CD14-positive monocyte (primary cell): ENCODE results near the gene MOV10. TPM values are rescaled to one million over a fixed set of nuclear protein-coding genes. Genes with fewer than 3 reads are reported as not detected.

Source experiments
- DNase-seq, 3 donors: peaks; one replicate each; pipeline ENCODE4 v3.0.0-alpha.2; 2011 to 2022
- H2AFZ ChIP-seq: 2 replicates; pipeline ENCODE4 v1.6.0; 2012; ENCODE audit warnings: mild to moderate bottlenecking, low read depth, low read length, inconsistent platforms; ENCODE audit not compliant: insufficient read depth, poor library complexity, severe bottlenecking
- H3K27ac ChIP-seq, 2 donors: 1 replicate in 1 of 2; 2 replicates in 1 of 2; pipeline ENCODE4 v1.5.1; 2012 to 2013; ENCODE audit warnings: low read length in 2 of 2, control low read depth in 1 of 2, inconsistent platforms in 1 of 2, low read depth in 1 of 2, mild to moderate bottlenecking in 1 of 2
- H3K27me3 ChIP-seq, 2 donors: one replicate each; pipeline versions ENCODE4 v1.6.0 to v1.6.1; 2011 to 2013; ENCODE audit warnings: low read length in 2 of 2; ENCODE audit not compliant: control insufficient read depth in 2 of 2, insufficient read depth in 2 of 2
- H3K36me3 ChIP-seq, 2 donors: replicated peaks in 1 of 2; 1 replicate in 1 of 2; 2 replicates in 1 of 2; pipeline versions ENCODE4 v1.5.1 to v1.6.1; 2012 to 2013; ENCODE audit warnings: low read length in 2 of 2, control low read depth in 1 of 2, inconsistent platforms in 1 of 2, mild to moderate bottlenecking in 1 of 2; ENCODE audit not compliant: insufficient read depth in 2 of 2, control insufficient read depth in 1 of 2
- H3K4me1 ChIP-seq, 2 donors: 1 replicate in 1 of 2; 2 replicates in 1 of 2; pipeline versions ENCODE4 v1.5.1 to v1.6.1; 2012 to 2013; ENCODE audit warnings: low read length in 2 of 2, control low read depth in 1 of 2, inconsistent platforms in 1 of 2, mild to moderate bottlenecking in 1 of 2, moderate library complexity in 1 of 2; ENCODE audit not compliant: insufficient read depth in 2 of 2, control insufficient read depth in 1 of 2
- H3K4me2 ChIP-seq: replicated peaks from 2 replicates; pipeline ENCODE3; 2012; ENCODE audit warnings: low read length, moderate library complexity, mild to moderate bottlenecking; ENCODE audit not compliant: poor library complexity, severe bottlenecking; ENCODE audit errors: extremely low read depth
- H3K4me3 ChIP-seq, 3 experiments: fragments of 200-600 bp in 1 of 3; sonication (generic) in 1 of 3; replicated peaks in 1 of 3; 1 replicate in 2 of 3; 2 replicates in 1 of 3; pipeline ENCODE4 v1.5.1; 2011 to 2013; ENCODE audit warnings: low read length in 3 of 3, mild to moderate bottlenecking in 3 of 3, control low read depth in 2 of 3, low read depth in 2 of 3, inconsistent platforms in 1 of 3, moderate library complexity in 1 of 3
- H3K79me2 ChIP-seq: 2 replicates; pipeline ENCODE4 v1.6.0; 2012; ENCODE audit warnings: mild to moderate bottlenecking, control low read depth, inconsistent platforms, low read length, moderate library complexity; ENCODE audit not compliant: insufficient read depth
- H3K9ac ChIP-seq: 2 replicates; pipeline ENCODE4 v1.6.0; 2017; ENCODE audit warnings: low read length, mild to moderate bottlenecking; ENCODE audit not compliant: insufficient read depth, poor library complexity, severe bottlenecking
- H3K9me3 ChIP-seq, 2 donors: replicated peaks in 1 of 2; 1 replicate in 1 of 2; 2 replicates in 1 of 2; pipeline versions ENCODE4 v1.5.1 to v1.6.1; 2012 to 2013; ENCODE audit warnings: low read length in 2 of 2, control low read depth in 1 of 2; ENCODE audit not compliant: control insufficient read depth in 1 of 2, insufficient read depth in 1 of 2
- H4K20me1 ChIP-seq: 2 replicates; pipeline ENCODE4 v1.6.0; 2012; ENCODE audit warnings: mild to moderate bottlenecking, low read length, control low read depth, moderate library complexity; ENCODE audit not compliant: insufficient read depth
- H3K27ac Mint-ChIP-seq, 7 donors: one replicate each; pipeline ENCODE4 v1.8.0; 2020; ENCODE audit warnings: mild to moderate bottlenecking in 7 of 7, mixed read lengths in 7 of 7, moderate library complexity in 6 of 7, inconsistent platforms in 2 of 7
- H3K27me3 Mint-ChIP-seq, 3 donors: one replicate each; pipeline ENCODE4 v1.8.0; 2021 to 2022; ENCODE audit warnings: low read depth in 3 of 3, mild to moderate bottlenecking in 3 of 3, mixed read lengths in 3 of 3, moderate library complexity in 3 of 3, inconsistent platforms in 1 of 3
- H3K36me3 Mint-ChIP-seq, 2 donors: one replicate each; pipeline ENCODE4 v1.8.0; 2020; ENCODE audit warnings: mixed read lengths in 2 of 2, inconsistent platforms in 1 of 2, mild to moderate bottlenecking in 1 of 2
- H3K4me1 Mint-ChIP-seq: one replicate; pipeline ENCODE4 v1.8.0; 2020; ENCODE audit warnings: mild to moderate bottlenecking, mixed read lengths
- H3K4me3 Mint-ChIP-seq, 2 donors: one replicate each; pipeline ENCODE4 v1.8.0; 2020; ENCODE audit warnings: mild to moderate bottlenecking in 2 of 2, mixed read lengths in 2 of 2, moderate library complexity in 1 of 2
- H3K9me3 Mint-ChIP-seq, 7 donors: one replicate each; pipeline ENCODE4 v1.8.0; 2020 to 2022; ENCODE audit warnings: mixed read lengths in 7 of 7, mild to moderate bottlenecking in 6 of 7, moderate library complexity in 6 of 7, inconsistent platforms in 2 of 7
- CTCF ChIP-seq: fragments of 200-600 bp; IDR thresholded peaks from one replicate; pipeline ENCODE4 v1.8.0; 2022; ENCODE audit warnings: antibody characterized with exemption, mild to moderate bottlenecking
- WGBS: methylation state at CpG from one replicate; pipeline ENCODE4 v1.1.5; 2013; ENCODE audit warnings: missing lambda C conversion rate; ENCODE audit not compliant: insufficient coverage; 5-methylcytosine and 5-hydroxymethylcytosine counted together
- intact Hi-C, 2 donors: fragments of 100-400 bp; cut with micrococcal nuclease; formaldehyde crosslinking; loops; one replicate each; pipeline versions ENCODE4 v1.15.0 to v1.15.1; 2023
- polyA plus RNA-seq, 3 donors: library from polyadenylated mRNA; depleted of rRNA in 1 of 3; unstranded in 2 of 3; stranded (reverse) in 1 of 3; fragments of 300-500 nt in 2 of 3; fragments of >200 nt in 1 of 3; fragmentation: Illumina TruSeq in 2 of 3; gene quantifications; 1 replicate in 2 of 3; 2 replicates in 1 of 3; pipeline ENCODE4 v1.2.3, GENCODE V29; 2012 to 2021

MOV10 gene
- polyA plus RNA-seq, 3 donors, result 12.0 to 61.2 (median 13.6) TPM

GRCh38 chr1:112710586-112710985 is 36.1 kb downstream of the MOV10 start:
- Histone ChIP-seq H3K36me3 (no peaks in the 10 kb centered on the region), H3K4me1 (peaks cover 31 to 41% of the 10 kb centered on the region in 2 donors), H2AFZ (no peak overlapping the region), H3K27ac (no peak overlapping the region), H3K27me3 (peaks cover 0 to 28% of the 10 kb centered on the region in 2 donors), H3K9me3 (no peaks in the 10 kb centered on the region), H3K9ac (no peak overlapping the region), H3K4me3 (no peak overlapping the region), H3K79me2 (no peaks in the 10 kb centered on the region), H4K20me1 (no peaks in the 10 kb centered on the region), H3K4me2 (no peak overlapping the region)
- Mint-ChIP-seq H3K27ac (no peak overlapping the region), H3K4me3 (peak overlapping the region; percentile 8 to 20), H3K36me3 (peaks cover 0 to 1% of the 10 kb centered on the region in 2 donors), H3K9me3 (peaks cover 0 to 2% (median 0%) of the 10 kb centered on the region in 7 donors), H3K27me3 (peaks cover 27 to 60% (median 42%) of the 10 kb centered on the region in 3 donors), H3K4me1 (peaks cover 28% of the 10 kb centered on the region)
- no peak for DNase-seq
- TF ChIP-seq CTCF, result no peak
- intact Hi-C loops, result loop anchor here (5.0 to 10.0 kb wide), 3 partner anchors 244 to 1574 kb away; partner anchors contain the start of gene SLC16A1 (in 1 of the 2)
- 100% methylated on average over 3 of the region's 3 CpGs for WGBS

- no peak overlapping the region for H3K9ac ChIP-seq
- Mint-ChIP-seq H3K27me3 (peaks cover 26 to 55% (median 39%) of the 10 kb centered on the region in 3 donors), H3K27ac (no peak overlapping the region), H3K4me1 (peaks cover 28% of the 10 kb centered on the region), H3K36me3 (no peaks in the 10 kb centered on the region), H3K4me3 (no peak overlapping the region), H3K9me3 (peaks cover 0 to 2% (median 0%) of the 10 kb centered on the region in 7 donors)
- peaks cover 31 to 41% of the 10 kb centered on the region in 2 donors for H3K4me1 ChIP-seq
- no peaks in the 10 kb centered on the region for H4K20me1 ChIP-seq
- H3K4me2 ChIP-seq, result no peak overlapping the region
- H3K9me3 ChIP-seq, result no peaks in the 10 kb centered on the region
- H2AFZ ChIP-seq, result no peak overlapping the region
- intact Hi-C loops, result loop anchor here (5.0 to 10.0 kb wide), 3 partner anchors 244 to 1574 kb away; partner anchors contain the start of gene SLC16A1 (in 1 of the 2)
- no peaks in the 10 kb centered on the region for H3K79me2 ChIP-seq
- DNase-seq, result no peak
- no peak overlapping the region for H3K4me3 ChIP-seq
- H3K36me3 ChIP-seq, result no peaks in the 10 kb centered on the region
- TF ChIP-seq CTCF, result no peak
- no peak overlapping the region for H3K27ac ChIP-seq
- 41% methylated on average over 4 of the region's 7 CpGs for WGBS
- H3K27me3 ChIP-seq, result peaks cover 0 to 24% of the 10 kb centered on the region in 2 donors
Observed at GRCh38 chr1:112711041-112711440, 36.6 kb downstream of the MOV10 start.
